WI38 (cell line): Measurements from ENCODE around the gene CCDC12.

Experiments used
- H3K4me3 ChIP-seq: 2 replicates; pipeline ENCODE4 v1.5.1; 2011; ENCODE audit warnings: low read depth, mild to moderate bottlenecking, control low read depth, low read length
- CTCF ChIP-seq: IDR thresholded peaks from 2 replicates; pipeline ENCODE4 v1.5.1; 2012; ENCODE audit warnings: low read depth, mild to moderate bottlenecking, control low read depth, low read length

The CCDC12 gene

GRCh38 chr3:46976326-46977190, at the start of gene CCDC12:
Gene CCDC12, minus strand, starts transcription at chr3:46976745. Its CDS starts 13 bp downstream, at chr3:46976732.
- H3K4me3 ChIP-seq: peak within 1 kb of the TSS; percentile 93
- no peak for TF ChIP-seq CTCF

- TF ChIP-seq CTCF: no peak
- H3K4me3 ChIP-seq: no peak overlapping the region
Observed at GRCh38 chr3:47024932-47025331, 48.4 kb upstream of the CCDC12 start.

DNA sequence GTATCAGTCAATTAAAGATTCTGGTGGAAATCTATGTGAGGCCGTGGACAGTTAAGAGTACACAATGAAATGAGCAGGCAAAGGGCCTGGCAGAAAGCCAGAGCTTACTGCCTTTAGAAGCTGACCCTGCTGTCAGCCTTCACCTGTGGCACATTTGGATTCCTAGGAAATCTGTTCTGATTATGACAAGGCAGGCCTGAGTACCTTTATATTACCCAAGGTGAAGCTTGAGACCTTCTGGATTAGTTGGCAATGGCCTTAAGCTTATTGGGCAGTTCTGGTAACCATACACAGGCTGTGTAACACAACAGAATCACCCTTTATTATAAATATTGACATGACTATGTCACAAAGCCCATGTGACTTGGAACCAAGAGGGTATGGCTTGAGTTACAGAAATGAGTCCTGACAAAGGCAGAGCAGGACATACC, 46.1 kb upstream of the CCDC12 start:
- TF ChIP-seq CTCF: no peak
- no peak overlapping the region for H3K4me3 ChIP-seq

GRCh38 chr3:47020311-47020710, 43.8 kb upstream of the CCDC12 start:
- no peak overlapping the region for H3K4me3 ChIP-seq
- no peak for TF ChIP-seq CTCF

DNA sequence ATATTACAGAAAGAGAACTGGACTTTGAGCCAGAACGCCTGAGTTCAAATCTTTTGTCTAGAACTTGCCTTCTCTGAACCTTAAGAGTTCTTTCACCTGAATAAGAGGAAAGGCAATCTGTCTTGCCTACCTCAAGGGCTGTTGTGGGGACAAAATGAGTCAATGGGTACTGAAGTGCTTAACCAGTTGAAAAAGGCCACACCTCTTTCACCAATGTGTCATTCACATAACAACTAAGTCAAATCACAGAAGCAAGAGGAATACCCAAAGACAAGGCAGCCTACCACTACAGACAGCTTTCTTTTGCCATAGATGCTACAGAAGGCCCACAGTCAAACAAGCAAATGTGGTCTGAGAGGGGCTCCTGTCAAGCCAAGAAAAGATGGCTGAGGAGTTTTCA, 42.7 kb upstream of the CCDC12 start:
- TF ChIP-seq CTCF: no peak
- H3K4me3 ChIP-seq: no peak overlapping the region

DNA sequence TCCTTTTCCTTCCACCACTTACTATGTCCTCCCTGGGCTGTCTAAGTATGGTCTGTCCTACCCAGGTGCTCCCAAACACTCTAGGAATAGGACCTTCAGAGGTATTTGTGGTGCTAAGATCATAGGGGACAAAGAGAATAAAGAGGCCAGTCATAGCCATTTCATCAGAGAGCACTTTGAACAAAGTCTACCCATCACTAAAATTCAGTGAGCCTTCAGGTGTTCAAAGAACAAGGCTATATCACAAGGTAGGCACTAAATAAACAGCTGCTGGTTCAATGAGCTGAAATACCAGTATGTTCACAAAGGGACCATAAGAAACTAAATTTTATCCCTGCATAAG, 41.7 kb upstream of the CCDC12 start:
- TF ChIP-seq CTCF: no peak
- H3K4me3 ChIP-seq: no peak overlapping the region

- H3K4me3 ChIP-seq: no peak overlapping the region
- no peak for TF ChIP-seq CTCF
Observed at GRCh38 chr3:47017504-47018268, 41.1 kb upstream of the CCDC12 start.
